Measurements from ENCODE around the gene TPM3.

DNA sequence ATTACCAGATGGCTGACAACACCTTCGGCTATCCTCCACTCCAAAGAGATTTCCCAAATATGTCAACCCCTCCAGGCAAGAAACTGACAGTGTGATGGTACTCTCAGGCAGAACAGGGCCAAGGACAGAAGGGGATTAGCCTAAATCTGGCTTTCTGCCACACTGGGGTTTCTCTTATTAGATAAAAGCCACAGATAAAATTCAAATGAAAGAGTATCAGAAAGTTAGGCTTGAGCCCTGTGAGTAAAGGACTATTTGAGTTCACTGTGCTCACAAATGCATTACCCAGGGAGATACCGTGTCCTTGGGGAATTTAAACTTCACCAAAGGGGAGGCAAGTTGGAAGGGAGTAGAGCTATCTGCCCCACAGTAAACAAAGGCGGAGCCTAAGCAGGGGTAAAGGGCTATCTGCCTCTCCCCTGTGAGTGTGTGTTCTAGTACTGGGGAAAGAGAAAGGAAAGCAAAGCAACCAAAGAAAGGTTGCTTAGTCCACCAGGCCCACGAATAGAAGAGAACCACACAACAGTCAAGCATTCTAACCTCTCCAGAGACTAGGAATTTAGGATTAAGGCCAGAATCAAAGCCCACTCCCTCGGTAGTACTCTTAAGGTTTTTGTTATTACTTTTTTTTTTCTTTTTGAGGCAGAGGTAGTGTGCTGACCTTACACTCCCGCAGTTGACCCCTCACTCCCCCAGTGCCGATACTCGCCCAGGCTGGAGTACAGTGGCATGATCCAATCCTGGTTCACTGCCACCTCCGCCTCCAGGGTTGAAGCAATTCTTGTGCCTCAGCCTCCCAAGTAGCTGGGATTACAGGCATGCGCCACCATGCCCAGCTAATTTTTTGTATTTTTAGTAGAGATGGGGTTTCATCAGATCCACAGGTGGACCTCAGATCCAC is 12.7 kb downstream of the TPM3 start:
- TF ChIP-seq POLR2A (IDR thresholded peaks at IDR 0.05), result peak; percentile 29 to 59
- TF ChIP-seq, protein P1, sequence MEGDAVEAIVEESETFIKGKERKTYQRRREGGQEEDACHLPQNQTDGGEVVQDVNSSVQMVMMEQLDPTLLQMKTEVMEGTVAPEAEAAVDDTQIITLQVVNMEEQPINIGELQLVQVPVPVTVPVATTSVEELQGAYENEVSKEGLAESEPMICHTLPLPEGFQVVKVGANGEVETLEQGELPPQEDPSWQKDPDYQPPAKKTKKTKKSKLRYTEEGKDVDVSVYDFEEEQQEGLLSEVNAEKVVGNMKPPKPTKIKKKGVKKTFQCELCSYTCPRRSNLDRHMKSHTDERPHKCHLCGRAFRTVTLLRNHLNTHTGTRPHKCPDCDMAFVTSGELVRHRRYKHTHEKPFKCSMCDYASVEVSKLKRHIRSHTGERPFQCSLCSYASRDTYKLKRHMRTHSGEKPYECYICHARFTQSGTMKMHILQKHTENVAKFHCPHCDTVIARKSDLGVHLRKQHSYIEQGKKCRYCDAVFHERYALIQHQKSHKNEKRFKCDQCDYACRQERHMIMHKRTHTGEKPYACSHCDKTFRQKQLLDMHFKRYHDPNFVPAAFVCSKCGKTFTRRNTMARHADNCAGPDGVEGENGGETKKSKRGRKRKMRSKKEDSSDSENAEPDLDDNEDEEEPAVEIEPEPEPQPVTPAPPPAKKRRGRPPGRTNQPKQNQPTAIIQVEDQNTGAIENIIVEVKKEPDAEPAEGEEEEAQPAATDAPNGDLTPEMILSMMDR (IDR thresholded peaks at IDR 0.05), result no peak
